Stimulated activated CD8-positive, alpha-beta memory T cell treated with anti-CD3 and anti-CD28 coated beads, Interleukin-4, amount 100 ng/mL, for 1 hour (primary cell): ENCODE measurements around the gene MSX2.
"Not testable (repeated sequence)": the region's sequence is repeated elsewhere in the genome, so short reads cannot be mapped to it uniquely, and the experiment has no call there.

Experiments
- DNase-seq, 2 donors: peaks; one replicate each; pipeline ENCODE4 v3.0.0-alpha.2; 2020; ENCODE audit warnings: low read depth in 2 of 2, low spot score in 1 of 2

The MSX2 gene

DNA sequence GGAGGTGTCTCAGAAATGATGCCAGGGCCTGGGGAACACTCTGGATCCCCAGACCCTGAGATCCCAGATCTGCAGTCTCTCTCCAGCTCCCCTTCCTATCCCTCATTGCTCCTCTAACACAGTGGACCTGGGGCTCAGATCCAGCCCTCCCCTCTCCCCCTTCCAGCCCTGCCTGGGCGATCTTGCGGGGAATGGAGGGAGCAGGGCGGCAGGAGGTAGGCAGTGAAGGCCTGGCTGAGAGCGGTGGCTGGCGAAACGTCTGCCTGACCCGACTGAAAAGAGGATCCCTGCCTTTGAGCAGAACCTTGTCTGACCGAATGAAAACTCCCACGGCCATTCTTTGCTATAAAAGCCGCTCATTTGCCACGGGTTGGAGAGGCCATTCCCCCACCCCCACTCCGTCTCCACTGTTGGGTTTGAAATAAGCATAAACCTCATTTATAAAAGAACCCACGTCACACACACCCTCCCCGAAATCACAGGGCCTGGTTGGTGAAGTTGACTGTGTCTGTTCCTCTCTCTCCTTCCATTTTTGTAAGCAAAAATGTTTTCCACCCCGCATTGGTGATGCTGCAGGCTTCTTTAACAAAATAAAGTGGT lies 8.8 kb downstream of the MSX2 start:
- DNase-seq: no peak

DNA sequence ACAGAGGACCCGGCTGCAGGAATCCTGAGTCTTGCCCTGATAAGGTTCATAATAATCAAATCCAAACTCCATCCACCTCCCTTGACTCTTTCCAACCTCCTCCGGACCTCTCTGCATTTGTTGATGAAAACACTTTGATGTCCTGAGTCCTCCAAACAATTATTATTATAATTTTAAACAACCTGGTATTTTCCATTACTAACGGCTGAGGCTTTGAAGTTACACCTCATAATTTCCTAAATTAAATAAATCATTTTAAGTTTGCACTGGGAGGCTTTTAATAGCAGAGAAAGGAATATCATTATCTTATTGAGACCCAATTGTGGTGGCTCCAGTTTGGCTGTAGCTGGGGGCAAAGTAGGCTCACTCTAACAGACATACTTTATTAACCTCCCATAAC lies 9.5 kb downstream of the MSX2 start:
- no peak for DNase-seq

DNA sequence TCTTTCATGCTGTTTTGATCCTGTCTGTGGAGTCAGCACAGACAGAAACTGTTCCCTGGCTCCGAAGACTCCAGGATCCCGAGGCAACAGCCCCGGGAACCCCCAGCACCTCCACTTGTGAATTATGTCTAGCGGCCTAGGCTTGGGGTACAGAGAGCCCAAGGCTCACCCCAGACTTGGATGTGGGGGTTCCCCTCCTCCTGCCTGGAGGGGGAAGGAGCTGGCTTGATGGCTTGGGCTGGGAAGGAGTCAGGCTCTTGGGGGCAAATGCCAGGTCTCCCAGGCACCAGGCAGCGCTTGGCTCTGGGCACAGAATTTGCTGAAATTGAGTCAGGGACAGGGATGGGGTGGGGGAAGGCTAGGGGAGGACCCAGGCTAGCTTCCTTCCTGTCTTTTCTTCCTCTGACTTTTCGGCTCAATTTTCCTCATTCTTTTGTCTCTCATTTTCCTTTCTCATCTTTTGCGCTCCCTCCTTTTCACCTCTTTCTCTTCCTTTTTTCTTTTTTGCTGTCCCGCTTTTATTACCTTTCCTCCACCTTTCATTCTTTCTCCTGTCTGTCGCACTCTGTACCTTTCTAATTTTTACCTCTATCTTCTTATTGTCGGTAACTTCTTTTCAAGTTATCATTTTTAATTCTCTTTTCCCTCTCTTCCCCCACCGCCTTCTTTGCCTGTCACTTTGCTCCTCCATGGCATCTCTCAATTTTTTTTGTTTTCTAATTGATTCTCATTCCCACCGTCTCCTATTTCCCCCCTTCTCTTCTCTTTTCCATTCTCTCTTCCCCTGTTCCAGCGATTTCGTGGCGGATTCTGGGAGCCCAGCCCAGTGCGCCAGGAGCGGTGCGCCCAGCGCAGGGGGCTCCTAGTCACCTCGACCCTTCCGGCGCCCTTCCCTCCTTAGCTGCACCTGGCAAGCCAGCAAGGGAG lies 10.5 kb downstream of the MSX2 start:
- no peak for DNase-seq

DNA sequence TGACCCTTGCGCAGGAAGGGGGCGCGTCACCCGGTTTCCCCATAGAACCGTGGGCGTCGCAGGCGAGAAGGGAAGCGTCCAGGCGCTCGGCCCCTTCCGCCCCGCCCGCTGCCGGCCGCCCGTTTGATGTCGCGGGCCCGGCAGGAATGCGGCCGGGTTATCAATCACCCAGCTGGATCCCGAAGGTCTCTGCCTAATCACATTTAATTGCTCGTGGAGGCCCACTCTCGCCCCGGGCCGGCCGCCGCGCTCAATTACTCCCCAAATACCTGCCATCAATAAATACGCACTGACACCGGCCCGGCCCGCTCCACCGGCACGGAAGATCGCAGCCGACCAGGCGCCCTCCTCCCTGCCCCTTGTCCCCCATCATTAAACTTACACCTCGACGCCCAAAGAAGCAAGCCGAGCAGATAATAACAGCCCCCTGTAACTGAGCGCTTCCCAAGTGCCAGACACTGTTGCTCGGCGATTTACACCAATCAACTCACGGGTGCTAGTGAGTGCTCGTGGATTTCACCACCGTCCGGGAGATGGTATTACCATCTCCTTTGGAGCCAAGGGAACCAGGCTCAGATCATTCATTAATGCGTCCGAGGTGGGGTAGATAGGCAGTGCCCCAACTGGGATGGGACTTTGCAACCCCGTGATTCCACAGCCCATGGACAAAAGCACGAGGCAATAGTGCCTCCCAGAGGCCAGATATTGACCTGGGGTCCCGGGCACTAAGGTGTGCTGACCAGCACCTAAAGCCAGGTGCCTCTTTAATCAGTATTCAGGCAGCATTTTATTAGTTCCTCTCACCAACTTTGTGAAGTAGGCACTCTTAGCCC lies 11.3 kb downstream of the MSX2 start:
- no peak for DNase-seq

DNA sequence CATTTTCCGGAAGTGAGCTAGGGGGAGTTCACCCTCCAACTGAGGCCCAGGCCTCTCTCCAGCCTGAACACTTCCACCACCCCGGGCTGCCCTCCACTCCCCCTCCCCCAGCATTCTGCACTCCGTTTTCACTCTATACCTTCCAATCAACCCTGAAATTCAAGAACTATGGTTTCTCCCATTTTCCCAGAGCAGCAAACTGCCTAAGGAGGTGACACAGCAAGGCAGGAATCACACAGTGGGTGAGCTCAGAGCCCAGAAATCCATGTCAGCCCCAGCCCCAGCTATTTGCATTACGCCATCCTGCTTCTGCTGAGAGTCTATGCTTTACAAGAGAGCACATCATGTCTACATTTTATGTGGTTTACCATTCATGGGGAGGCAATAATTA lies 11.9 kb downstream of the MSX2 start:
- DNase-seq: no peak

DNA sequence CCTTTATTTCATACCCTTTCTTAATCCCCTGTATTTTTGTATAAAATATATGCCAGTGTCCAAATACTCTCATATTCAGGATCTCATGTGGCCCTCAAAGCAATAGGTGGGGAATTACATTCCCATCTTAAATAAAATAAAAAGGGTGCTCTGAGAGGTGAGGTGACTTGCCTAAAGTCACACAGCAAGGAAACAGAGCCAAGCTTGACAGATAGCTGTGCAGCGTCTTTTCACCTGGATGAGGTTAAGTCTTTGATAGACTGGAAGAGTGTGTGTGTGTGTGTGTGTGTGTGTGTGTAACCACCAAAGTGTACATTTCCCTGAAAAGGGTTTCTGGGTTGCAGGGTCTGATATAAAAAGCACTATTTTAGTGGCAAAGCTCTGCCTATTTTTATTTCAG lies 12.4 kb downstream of the MSX2 start:
- no peak for DNase-seq

DNA sequence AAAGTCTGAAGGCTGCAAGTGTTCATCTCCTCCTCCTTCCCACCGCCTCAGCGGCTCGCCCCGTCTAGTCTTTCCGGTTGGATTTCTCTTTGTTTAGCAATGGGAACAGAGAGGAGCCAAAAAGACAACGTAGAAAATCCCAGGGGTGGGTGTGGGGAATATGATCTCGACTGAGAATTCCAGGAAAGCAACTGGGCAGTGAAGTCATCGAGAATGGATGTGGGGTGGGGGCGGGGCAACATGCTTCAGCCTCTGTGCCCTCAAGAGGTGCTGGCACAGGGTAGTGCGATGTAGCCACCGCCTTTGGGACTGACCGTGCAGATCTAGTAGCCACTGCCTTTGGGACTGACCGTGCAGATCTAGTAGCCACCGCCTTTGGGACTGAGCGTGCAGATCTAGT lies 12.9 kb downstream of the MSX2 start:
- DNase-seq: no peak

DNA sequence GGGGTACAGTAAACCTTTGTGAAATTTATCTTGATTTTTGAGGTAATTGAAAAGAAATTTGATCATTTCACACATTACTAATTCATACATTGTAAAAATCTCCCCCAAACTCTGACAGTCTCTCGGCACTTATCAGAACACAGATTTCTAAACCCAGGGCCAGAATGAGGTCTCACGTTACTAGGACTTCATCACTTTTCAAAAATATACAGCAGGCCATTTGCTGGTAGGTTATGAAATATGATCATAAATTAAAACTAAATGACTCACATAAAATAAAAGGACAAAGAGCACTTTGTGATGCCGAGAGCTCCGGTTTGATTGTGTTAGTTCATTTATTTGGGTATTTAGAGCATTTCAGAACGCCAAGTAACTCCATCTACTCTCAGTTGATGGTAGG lies 17.0 kb downstream of the MSX2 start:
- DNase-seq: no peak

DNA sequence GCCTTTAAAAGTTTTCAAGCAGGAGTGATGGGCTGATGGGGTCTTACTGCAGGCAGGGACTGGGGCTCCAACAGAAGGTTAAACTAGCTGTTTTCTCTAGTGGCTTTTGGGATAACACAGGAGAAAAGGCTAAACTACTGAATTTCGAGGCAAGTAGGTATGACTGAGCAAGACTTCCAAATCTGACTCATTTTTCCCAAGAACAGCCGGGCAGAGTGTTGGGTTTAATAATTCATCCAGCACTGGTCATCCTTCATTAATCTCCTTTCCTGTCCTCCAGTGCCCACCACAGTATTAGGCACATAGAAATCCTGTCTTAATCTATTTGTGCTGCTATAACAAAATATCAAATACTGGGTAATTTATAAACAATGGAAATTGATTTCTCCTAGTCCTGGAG lies 20.5 kb downstream of the MSX2 start:
- no peak for DNase-seq

DNA sequence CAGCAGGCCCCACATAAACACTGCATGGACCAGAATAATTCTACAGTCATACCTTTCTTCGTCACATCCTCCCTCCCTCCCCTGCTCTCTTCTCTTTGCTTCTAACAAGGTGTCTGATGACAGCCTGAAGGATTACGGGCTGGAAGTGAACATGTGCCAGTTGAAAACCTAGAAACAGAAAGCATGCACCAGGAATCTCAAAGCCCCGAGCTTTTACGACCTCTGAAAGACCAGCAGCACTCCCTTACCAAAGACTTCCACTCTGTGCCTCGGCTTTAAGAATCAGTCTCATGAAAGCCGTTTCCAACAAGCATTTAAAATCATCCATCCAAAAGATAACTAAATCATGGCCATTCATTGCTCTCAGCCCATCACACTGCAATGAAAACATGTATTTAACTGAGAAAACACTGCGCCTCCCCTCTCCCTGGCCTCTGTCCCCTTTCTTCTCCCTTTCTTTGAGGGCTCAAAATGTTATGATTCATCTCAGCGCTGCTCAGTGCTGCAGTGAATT lies 21.3 kb downstream of the MSX2 start:
- no peak for DNase-seq

DNA sequence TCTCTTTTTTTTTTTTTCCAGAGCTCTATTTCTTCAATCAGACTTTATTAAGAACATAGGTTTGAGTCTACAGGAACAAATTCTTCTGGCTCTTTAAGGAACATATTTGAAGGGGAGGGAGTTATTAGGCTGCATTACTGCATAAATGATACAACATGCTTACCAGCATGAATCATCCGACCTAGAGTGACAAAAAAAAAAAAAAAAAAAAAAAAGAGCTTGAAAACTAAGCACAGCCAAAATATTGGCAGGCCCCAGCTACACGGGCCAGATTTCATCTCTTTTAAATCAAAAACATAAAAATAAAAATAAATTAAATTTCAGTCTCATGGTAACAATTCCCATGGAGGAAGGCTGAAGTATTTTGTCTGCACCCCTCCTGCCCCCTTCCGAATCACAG lies 26.3 kb downstream of the MSX2 start:
- no peak for DNase-seq

DNA sequence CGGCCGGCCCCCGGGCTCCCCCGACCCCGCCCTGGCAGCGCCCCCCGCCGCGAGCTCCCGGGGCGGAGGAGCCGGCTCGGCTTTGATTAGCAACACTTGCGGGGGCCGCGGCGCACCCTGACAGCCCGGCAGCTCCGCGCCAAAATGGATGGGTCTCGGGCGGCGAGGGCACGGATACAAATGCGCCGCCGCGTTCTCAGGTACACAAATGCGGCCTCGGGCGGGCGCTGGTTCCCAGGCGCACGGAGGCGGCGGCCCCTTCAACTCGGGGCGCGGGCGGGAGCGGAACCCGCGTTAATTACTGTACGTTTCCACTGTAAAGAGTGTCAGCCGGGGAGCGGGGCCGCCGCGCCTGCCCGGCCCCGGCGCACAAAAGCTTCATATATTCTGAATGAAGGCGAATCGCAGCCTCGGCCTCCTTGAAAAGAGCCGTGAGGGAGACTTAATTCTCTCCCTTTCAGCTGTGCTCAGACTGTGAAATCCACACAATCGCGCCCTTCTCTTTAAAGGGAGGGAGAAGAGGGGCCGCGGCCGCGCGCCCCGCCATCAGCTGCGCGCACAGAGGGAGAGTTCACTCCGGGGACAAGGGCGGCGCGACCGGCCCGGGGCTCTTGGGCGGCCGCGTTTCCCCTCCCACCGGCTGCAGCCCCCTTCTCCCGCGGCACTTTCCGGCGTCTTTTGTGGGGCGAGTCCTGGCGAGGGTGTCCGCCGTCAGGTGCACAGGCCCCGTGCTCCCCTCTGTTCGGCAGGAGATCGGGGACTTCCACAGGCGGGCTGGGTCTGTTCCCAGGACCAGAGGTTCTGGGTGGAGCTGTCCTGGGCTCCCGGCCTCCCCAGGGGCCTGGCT lies 27.0 kb downstream of the MSX2 start:
- no peak for DNase-seq

DNA sequence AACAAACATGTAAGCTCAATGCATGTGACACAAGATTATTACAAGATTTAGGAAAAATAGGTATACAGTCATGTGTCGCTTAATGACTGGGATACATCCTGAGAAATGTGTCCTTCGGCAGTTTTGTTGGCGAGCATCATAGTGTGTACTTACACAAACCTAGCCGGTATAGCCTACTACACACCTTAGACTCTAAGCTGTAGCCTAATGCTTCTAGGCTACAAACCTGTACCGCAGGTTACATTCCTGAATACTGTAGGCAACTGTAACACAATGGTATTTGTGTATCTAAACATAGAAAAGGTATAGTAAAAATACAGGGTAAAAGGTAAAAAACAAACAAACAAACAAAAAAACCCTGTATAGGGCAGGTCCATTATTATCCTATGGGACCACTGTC lies 27.7 kb downstream of the MSX2 start:
- DNase-seq: no peak

DNA sequence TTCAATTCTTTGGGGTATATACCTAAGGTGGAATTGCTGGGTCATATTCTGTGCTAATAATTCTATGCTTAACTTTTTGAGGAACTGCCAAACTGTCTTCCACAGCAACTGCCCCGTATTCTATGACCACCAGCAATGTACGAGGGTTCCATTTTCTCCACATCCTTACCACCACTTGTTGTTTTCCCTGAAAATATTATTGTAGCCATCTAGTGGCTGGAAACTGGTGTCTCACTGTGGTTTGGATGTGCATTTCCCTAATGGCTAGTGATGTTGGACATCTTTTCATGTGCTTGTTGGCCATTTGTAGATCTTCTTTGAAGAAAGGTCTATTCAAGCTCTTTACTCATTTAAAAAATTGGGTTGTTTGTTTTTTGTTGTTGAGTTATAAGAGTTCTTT lies 30.7 kb downstream of the MSX2 start:
- DNase-seq: no peak

DNA sequence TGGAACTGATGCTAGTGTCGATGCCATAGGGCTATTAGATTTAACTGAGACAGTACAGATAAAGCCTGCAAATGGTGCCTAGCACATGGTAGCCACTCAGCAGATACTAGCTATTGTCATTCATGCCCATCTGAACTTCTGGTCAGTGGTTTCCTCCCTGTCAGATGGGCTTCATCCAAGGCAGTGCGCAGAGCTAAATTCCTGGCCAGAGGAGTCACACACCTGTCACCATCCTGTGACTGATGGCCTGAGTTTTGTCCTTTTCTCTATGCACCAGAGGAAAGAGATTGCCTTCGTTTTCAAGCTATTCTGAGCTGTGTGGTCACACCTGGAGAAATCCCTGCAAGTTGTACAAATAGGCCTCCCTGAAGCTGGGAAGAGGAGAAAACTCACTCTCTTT lies 34.7 kb downstream of the MSX2 start:
- no peak for DNase-seq

DNA sequence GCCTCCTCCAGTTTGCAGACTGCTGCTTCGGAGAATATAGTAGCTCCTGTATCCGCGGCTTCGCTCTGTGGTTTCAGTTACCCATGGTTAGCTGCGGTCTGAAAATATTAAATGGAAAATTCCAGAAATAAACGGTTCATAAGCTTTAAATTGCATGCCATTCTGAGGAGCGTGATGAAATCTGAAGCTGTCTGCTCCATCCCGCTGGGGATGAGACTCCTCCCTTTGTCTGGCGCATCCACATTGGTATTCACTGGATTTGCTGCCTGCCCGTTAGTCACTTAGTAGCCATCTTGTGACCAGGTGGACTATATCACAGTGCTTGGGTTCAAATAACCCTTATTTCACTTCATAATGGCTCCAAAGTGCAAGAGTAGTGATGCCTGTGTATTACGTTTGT lies 36.3 kb downstream of the MSX2 start:
- no peak for DNase-seq

DNA sequence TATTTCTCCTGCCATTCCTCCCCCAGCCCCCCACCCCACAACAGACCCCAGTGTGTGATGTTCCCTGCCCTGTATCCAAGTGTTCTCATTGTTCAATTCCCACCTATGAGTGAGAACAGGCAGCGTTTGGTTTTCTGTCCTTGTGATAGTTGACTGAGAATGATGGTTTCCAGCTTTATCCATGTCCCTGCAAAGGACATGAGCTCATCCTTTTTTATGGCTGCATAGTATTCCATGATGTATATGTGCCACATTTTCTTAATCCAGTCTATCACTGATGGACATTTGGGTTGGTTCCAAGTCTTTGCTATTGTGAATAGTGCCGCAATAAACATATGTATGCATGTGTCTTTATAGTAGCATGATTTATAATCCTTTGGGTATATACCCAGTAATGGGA lies 37.0 kb downstream of the MSX2 start:
- not testable (repeated sequence) for DNase-seq

DNA sequence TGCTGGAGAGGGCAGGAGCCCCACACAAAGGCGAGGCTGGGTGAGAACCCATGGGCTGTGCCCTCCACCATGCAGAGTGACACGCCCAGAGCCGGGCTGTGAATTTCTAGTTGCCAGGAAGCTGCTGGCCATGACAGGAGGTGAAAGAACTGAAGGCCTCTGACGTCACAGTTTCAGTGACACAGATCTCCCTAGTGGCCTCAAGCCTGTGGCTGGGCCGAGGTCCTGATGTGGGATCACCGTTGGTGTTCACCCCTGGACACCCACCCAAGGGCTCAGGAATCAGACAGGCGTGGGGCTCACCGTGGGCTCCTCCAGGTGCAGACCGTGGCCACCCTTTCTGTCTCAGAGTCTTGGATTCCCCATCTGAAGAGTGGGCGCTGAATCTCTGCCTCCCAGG lies 39.9 kb downstream of the MSX2 start:
- no peak for DNase-seq

DNA sequence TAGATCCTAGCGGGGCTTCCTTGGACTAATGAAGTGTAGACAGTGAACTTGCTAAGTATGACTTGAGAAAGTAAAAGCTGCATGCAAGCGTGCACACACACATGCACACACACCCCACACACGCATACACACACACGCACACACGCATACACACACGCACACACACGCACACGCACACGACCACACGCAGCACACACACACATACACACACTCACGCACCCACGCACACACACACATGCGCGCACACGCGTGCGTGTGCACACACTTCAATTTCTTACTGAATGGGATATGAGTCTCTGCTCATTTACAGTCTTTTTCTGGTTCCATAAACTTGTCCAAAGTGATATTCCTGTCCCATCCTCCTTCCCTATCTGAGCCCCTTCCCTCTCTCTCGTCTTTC lies 41.2 kb downstream of the MSX2 start:
- DNase-seq: no peak

DNA sequence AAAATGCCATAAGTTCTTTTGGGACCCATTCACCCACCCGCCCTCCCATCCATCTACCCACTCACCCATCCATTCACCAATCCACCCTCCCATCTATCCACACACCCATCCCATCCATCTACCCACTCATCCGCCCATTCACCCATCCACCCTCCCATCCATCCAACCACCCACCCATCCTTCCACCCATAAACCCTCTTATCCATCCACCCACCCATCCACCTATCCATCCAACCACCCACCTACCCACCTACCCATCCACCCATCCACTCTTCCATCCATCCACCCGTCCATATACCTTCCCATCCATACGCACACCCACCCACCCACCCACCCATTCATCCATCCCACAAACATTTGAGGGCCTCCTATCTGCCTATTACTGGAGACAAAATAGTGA lies 43.3 kb downstream of the MSX2 start:
- no peak for DNase-seq

DNA sequence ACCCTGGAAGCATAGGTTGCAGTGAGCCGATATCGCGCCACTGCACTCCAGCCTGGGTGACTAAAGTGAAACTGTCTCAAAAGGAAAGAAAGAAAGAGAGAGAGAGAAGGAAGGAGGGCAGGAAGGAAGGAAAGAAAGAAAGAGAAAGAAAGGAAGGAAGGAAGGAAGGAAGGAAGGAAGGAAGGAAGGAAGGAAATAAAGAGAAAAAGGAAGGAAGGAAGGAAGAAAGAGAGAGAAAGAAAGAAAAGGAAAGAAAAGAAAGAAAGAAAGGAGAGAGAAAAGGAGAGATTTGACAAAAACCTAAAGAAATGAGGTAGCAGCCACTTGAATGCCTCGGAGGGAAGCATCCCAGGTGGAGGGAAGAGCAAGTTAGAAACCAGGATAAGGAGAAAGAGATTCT lies 44.6 kb downstream of the MSX2 start:
- no peak for DNase-seq
